ENCODE measurements around the gene TBL1X.
"Not testable (repeated sequence)": the region's sequence is repeated elsewhere in the genome, so short reads cannot be mapped to it uniquely, and the experiment has no call there.

The TBL1X gene

DNA sequence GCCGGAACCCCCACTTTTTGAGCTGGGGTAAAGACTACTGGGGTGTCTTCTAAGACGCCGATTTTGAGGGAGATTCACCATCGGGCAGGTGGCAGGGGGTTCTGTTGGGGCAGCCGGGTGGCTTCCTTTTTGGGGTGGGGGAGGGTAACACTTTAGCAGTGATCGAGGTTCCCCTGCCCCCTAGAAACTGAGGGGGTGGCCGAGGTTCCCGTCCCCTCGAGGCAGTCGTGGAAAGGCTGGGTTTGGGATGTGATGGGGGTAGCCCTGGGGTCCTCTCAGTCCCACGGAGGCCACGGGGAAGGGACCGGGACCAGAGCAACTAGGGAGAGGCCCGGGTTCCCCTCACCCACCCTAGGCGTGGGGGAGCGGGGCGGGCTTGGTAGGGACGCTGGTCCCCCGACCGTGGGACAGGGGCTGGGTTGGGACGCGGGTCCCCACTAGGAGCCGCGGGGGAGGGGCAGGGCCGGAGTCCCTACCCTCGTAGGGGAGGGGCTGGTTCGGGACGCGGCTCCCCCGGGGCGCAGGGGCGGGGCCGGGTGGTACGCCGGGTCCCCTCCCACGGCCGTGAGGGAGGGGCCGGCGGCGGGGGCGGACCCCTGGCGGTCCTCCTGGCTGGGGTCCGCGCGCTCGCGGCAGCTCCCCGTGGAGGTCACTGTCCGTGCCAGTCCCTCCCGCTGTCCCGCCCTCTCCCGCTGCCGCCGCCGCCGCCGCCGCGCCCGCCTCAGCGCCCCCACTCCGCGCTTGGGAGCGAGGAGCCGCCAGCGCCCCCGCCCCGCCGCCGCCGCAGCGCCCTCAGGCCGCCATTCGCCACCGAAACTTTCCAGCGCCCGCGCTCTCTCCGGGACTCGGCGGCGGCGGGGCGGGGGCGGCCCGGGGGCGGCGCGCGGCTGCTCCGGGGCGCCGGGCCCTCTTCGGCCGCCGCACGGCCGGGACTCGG is at the start of gene TBL1X:
Gene TBL1X (plus strand): TSS at position 624 of the 937 bp plus-strand sequence. CDS start 188,529 bp downstream, outside the sequence.
- DNase-seq (ENCODE audit: low spot score), result peak; percentile 35

GRCh38 chrX:9416562-9417348 is 48.1 kb upstream of the TBL1X start:
- no peak for DNase-seq (ENCODE audit: low spot score)

DNA sequence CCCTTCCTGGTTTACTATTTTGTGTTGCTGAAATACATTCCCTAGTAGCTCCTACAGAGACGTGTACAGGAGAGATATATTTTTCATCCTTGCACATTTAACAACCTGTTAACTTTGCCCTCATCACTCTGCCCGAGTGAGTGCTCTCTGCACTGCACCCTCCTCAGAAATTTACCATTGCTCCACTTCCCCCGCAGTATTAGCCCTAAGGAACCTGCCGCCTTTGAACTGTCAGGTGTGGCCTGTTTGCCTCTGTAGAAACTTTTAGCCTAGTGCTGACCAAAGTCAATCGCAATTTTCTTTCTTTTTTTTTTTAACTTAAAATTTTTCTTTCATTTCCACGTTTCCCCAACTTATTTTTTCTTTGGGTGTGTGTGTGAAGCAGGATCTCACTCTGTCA is 46.6 kb upstream of the TBL1X start:
- DNase-seq (ENCODE audit: low spot score), result no peak

- no peak for DNase-seq (ENCODE audit: low spot score)
Measured at GRCh38 chrX:9420275-9421265, 44.3 kb upstream of the TBL1X start.

DNA sequence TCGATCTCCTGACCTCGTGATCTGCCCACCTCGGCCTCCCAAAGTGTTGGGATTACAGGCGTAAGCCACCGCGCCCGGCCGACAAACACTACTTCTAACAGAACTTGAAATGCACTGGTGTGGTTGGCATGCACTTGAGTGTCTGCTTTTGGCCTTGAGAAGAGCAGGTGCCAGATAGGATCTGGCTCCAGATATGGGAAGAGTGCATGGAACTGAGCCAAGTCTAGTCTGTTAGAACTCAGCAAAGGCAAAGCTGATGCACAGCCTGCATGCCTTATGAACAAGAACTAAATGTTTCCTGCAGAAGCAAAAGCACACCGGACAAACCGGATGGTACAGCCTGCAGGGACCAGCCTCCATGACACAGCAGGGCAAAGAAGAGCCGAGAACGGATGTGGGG is 35.1 kb upstream of the TBL1X start:
- DNase-seq (ENCODE audit: low spot score), result peak; percentile 6

DNA sequence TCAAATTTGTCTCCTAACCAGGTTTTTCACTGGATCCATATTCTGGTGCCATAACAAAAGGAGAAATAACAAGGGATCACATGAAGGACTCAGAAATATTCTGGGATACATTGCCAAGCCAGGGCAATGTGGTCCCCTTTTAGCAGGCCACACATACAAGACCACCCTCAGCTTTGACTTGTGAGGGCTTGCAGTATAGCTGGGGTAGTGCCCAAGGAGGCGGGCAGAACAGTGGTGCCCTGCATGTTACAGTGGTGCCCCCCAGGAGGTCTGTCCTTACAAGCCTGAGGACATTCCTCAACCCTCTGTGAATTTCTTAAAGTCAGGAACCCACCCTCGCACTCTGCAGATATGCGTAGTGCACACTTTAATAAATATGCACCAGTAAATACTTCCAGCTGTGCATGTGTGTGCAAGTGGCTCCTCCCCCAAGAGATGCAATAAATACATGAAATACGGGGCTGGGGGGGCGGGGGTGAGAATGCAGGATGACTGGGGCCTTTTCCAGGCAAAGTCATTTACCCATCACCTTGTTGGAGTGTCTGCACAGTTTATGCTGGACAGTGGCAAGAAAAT is 34.4 kb upstream of the TBL1X start:
- DNase-seq (ENCODE audit: low spot score), result no peak

- no peak for DNase-seq (ENCODE audit: low spot score)
Measured at GRCh38 chrX:9431281-9431680, 33.6 kb upstream of the TBL1X start.

GRCh38 chrX:9433596-9433995 is 31.3 kb upstream of the TBL1X start:
- DNase-seq (ENCODE audit: low spot score), result no peak

- no peak for DNase-seq (ENCODE audit: low spot score)
Measured at GRCh38 chrX:9434051-9434550, 30.8 kb upstream of the TBL1X start.

- DNase-seq (ENCODE audit: low spot score), result not testable (repeated sequence)
Measured at GRCh38 chrX:9435086-9435485, 29.8 kb upstream of the TBL1X start.

- no peak for DNase-seq (ENCODE audit: low spot score)
Measured at GRCh38 chrX:9436812-9437211, 28.0 kb upstream of the TBL1X start.

DNA sequence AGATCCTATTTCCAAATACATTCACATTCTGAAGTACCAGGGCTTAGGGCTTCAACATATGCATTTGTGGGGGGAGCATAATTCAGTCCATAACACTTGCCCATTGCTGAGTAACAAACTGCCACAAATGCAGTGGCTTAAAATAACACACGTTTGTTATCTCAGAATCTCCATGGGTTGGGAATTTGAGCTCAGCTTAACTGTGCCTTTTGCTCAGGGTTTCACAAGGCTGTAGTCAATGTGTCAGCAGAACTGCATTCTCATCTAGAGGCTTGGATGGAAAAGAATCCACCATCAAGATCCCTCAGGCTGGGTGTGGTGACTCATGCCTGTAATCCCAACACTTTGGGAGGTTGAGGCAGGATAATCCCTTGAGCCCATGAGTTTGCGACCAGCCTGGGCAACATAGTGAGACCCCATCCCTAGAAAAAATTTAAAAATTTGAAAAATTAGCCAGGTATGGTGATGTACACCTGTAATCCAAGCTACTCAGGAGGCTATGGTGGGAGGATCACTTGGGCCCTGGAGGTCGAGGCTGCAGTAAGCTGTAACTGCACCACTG is 25.8 kb upstream of the TBL1X start:
- no peak for DNase-seq (ENCODE audit: low spot score)

- DNase-seq (ENCODE audit: low spot score), result no peak
Measured at GRCh38 chrX:9440116-9440844, 24.6 kb upstream of the TBL1X start.

DNA sequence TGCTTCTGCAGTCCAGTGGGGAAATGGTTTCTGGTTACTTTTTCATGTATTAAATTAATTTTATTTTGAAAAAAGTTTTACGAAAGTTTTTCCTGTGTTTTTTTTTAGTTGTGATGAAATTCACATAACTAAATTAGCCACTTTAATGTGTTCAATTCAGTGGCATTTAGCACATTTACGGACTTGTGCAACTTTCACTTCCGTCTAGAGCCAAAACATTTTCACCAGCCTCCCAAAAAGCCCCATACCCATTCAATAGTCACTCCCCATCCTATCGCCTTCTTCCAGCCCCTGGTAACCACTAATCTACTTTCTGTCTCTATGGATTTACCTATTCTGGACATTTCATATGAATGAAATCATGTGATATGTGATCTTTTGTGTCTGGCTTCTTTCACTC is 22.8 kb upstream of the TBL1X start:
- no peak for DNase-seq (ENCODE audit: low spot score)

GRCh38 chrX:9443327-9443726 is 21.5 kb upstream of the TBL1X start:
- DNase-seq (ENCODE audit: low spot score), result no peak

DNA sequence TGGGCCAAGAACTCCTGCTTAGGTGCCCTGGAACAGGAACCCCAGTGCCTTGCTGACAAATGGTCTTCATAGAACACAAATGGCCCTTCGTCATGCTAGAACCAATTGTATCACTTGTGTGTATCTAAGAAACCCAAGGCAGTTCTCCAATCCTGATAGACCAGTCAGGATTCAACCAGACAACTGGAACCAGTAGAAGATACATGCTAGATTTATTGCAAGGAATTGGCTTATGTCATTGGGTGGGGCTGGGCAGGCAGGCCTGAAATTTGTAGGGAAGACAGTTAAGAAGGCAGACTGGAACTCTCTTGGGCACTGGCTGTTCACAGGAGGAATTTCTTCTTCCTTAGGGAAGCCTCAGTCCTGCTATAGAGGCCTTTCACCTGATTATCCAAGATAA is 17.0 kb upstream of the TBL1X start:
- no peak for DNase-seq (ENCODE audit: low spot score)

GRCh38 chrX:9456250-9457074 is 8.4 kb upstream of the TBL1X start:
- DNase-seq (ENCODE audit: low spot score), result no peak

GRCh38 chrX:9458034-9458433 is 6.8 kb upstream of the TBL1X start:
- not testable (repeated sequence) for DNase-seq (ENCODE audit: low spot score)

- no peak for DNase-seq (ENCODE audit: low spot score)
Measured at GRCh38 chrX:9458516-9459078, 6.3 kb upstream of the TBL1X start.
